ENCODE results near the gene LRRC56. TPM values are rescaled to one million over a fixed set of nuclear protein-coding genes. Genes with fewer than 3 reads are reported as not detected.
A peak's percentile ranks its signal among the peaks of the same experiment; 100 is the strongest.

LRRC56 gene
- total RNA-seq, 2 donors from 2014 or later = 2.8 to 3.2 TPM

- intact Hi-C loops (cut with DNase I) = loop anchor here (10.0 kb wide), 1 partner anchor 173 kb away; no protein-coding TSS in a partner anchor
- no peak for DNase-seq
- peaks cover 12% of the 10 kb centered on the region for H3K27me3 ChIP-seq
Measured at GRCh38 chr11:551596-551995, 14.3 kb downstream of the LRRC56 start.

GRCh38 chr11:553083-553987 is 16.0 kb downstream of the LRRC56 start:
- Histone ChIP-seq H3K27ac (no peak overlapping the region), H3K27me3 (peaks cover 20% of the 10 kb centered on the region), H3K4me1 (no peaks in the 10 kb centered on the region), H3K36me3 (no peaks in the 10 kb centered on the region), H3K4me3 (no peak overlapping the region), H3K9ac (ENCODE audit: low read depth in 2 of 2, low read length in 2 of 2) (peak overlapping the region in 1 of 2 donors; percentile 24), H3K9me3 (no peaks in the 10 kb centered on the region)
- TF ChIP-seq CTCF (IDR thresholded peaks at IDR 0.05) = no peak
- intact Hi-C loops (cut with DNase I) = loop anchor here (10.0 kb wide), 1 partner anchor 171 kb away; no protein-coding TSS in a partner anchor
- no peak for DNase-seq

More at GRCh38 chr11:551596-551995, 14.3 kb downstream of the LRRC56 start:
- H3K4me1 ChIP-seq = no peaks in the 10 kb centered on the region
- no peak overlapping the region for H3K27ac ChIP-seq
- no peaks in the 10 kb centered on the region for H3K9me3 ChIP-seq
- TF ChIP-seq CTCF (IDR thresholded peaks at IDR 0.05) = no peak
- no peak overlapping the region for H3K4me3 ChIP-seq
- H3K9ac ChIP-seq (ENCODE audit: low read depth in 2 of 2, low read length in 2 of 2) = no peak overlapping the region
- H3K36me3 ChIP-seq = no peaks in the 10 kb centered on the region

- intact Hi-C loops (cut with DNase I) = loop anchor here (10.0 kb wide), 1 partner anchor 171 kb away; no protein-coding TSS in a partner anchor
- Histone ChIP-seq H3K27ac (no peak overlapping the region), H3K9me3 (no peaks in the 10 kb centered on the region), H3K9ac (ENCODE audit: low read depth in 2 of 2, low read length in 2 of 2) (peak overlapping the region in 1 of 2 donors; percentile 43), H3K36me3 (no peaks in the 10 kb centered on the region), H3K4me3 (no peak overlapping the region), H3K4me1 (no peaks in the 10 kb centered on the region), H3K27me3 (peaks cover 20% of the 10 kb centered on the region)
- DNase-seq = no peak
- TF ChIP-seq CTCF (IDR thresholded peaks at IDR 0.05) = no peak
Measured at GRCh38 chr11:553988-554340, 16.6 kb downstream of the LRRC56 start.

DNA sequence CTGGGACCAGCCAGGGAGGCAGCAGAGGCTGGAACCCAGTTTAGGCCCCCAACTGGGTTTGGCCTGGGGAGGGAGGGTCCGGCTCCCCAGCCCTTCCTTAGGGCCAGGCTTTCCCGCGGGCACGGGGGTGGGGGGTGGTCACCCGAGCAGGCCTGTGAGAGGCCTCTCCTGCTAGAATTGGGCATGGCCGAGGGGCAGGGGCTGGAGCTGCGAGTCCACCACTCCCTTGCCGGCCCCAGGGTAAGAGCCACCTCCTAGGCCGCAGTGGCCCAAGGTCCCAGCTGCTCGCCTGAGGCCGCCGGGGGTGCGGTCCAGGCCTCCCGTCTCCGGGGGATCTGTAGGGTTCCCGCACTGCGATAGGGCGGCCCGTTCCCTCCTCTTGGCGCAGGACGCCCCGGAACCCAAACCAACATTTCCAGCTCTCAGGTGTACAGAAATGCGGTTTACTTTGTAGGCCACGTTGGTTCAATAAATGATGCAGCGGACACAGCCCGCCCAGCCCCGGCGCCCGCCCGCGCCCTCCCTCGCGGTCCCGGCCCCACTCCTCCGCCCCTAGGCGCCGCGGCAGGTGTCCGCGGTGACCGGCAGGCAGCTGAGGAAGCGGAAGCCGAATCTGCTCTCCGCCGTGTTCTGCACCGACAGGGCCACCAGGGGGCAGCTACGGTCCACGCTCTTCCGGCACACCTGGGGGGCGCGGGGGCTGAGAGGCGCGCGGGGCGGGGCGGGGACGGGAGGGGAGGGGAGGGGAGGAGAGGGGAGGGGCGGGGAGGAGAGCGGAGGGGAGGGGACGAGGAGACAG is 17.3 kb downstream of the LRRC56 start:
- H3K27me3 ChIP-seq = peaks cover 20% of the 10 kb centered on the region
- no peaks in the 10 kb centered on the region for H3K4me1 ChIP-seq
- no peaks in the 10 kb centered on the region for H3K36me3 ChIP-seq
- DNase-seq = peak; percentile 79
- H3K9me3 ChIP-seq = no peaks in the 10 kb centered on the region
- H3K27ac ChIP-seq = no peak overlapping the region
- peak; percentile 29 for TF ChIP-seq CTCF (IDR thresholded peaks at IDR 0.05)
- peak overlapping the region; percentile 43 to 74 for H3K9ac ChIP-seq (ENCODE audit: low read depth in 2 of 2, low read length in 2 of 2)
- intact Hi-C loops (cut with DNase I) = loop anchor here (10.0 kb wide), 1 partner anchor 170 kb away; no protein-coding TSS in a partner anchor
- peak overlapping the region; percentile 35 for H3K4me3 ChIP-seq

DNA sequence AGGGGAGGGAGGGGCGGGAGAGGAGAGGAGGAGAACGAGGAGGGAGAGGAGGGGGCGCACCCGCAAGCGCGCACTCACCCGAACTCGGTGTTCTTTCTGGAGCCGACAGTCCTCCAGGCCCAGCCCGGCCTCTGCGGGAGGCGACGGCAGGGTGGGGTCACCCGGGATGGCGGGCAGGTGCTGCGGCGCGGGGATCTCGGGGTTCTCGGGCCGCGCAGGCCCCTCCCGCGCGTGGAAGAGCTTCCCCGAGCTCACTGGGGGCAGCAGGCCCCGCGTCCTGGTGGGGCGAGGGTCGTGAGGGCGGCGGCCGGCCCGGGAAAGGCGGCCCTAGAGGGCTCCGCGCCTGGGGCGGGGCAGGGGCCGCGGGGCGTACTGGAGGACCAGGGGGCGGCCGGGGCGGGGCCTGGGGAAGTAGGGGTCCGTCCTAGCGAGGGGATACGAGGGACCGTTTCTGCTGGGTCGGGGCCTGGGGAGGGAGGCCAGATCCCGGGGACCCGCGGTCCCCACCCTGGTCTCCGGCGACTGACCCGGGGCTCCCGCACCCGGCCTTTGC is 18.0 kb downstream of the LRRC56 start:
- Histone ChIP-seq H3K4me3 (peak overlapping the region; percentile 35), H3K9me3 (no peaks in the 10 kb centered on the region), H3K36me3 (no peaks in the 10 kb centered on the region), H3K9ac (ENCODE audit: low read depth in 2 of 2, low read length in 2 of 2) (peak overlapping the region in 1 of 2 donors; percentile 43), H3K4me1 (peaks cover 2% of the 10 kb centered on the region), H3K27ac (no peak overlapping the region), H3K27me3 (peaks cover 20% of the 10 kb centered on the region)
- intact Hi-C loops (cut with DNase I) = loop anchor here (10.0 kb wide), 1 partner anchor 169 kb away; no protein-coding TSS in a partner anchor
- no peak for TF ChIP-seq CTCF (IDR thresholded peaks at IDR 0.05)
- no peak for DNase-seq
